ENCODE measurements around the gene SMAD2. TPM values are rescaled to one million over a fixed set of nuclear protein-coding genes. Genes with fewer than 3 reads are reported as not detected.

Gene SMAD2
- total and polyA plus RNA-seq, 2 of the 8 experiments (the other 6 are each of a cell fraction or from before 2014, with no cell fraction given): 28.4 to 124 TPM

DNA sequence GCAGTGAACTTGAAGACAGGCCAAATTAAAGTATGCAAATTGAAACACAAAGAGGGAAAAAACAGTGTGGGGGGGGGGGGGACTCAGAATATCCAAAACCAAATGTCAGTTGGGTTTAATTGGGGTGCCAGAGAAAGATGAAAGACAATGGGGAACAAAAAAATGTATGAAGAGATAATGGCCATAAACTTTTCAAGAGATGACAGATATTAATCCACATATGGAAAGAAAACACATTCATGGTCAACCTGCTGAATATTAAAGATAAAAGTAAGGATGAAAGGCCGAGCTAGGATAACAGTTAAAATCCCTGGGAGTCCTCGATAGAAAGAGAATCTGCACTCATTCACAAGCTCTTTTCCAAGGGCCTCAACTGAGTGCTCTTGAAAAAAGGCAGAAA, 26.6 kb downstream of the SMAD2 start (continued):
- TF ChIP-seq, protein P1, sequence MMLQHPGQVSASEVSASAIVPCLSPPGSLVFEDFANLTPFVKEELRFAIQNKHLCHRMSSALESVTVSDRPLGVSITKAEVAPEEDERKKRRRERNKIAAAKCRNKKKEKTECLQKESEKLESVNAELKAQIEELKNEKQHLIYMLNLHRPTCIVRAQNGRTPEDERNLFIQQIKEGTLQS (IDR thresholded peaks at IDR 0.05; ENCODE audit: insufficient read depth, low read depth, low read length): no peak
- TF ChIP-seq SAP30 (IDR thresholded peaks at IDR 0.05; ENCODE audit: insufficient read depth, insufficient replicate concordance, low read length) (no peak), PHF8 (conservative IDR thresholded peaks at IDR 0.05; ENCODE audit: low read depth, low read length) (no peak), BCL11A (IDR thresholded peaks at IDR 0.05; ENCODE audit: low read depth in 2 of 2, low read length in 2 of 2) (no peak), KDM5A (IDR thresholded peaks at IDR 0.05; ENCODE audit: low read length) (no peak)
- TF ChIP-seq, protein P2, sequence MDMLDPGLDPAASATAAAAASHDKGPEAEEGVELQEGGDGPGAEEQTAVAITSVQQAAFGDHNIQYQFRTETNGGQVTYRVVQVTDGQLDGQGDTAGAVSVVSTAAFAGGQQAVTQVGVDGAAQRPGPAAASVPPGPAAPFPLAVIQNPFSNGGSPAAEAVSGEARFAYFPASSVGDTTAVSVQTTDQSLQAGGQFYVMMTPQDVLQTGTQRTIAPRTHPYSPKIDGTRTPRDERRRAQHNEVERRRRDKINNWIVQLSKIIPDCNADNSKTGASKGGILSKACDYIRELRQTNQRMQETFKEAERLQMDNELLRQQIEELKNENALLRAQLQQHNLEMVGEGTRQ (IDR thresholded peaks at IDR 0.05; ENCODE audit: low read length): no peak
